HG02759 (cell line): ENCODE results near the gene CNBP.
"Not testable (repeated sequence)": the region's sequence is repeated elsewhere in the genome, so short reads cannot be mapped to it uniquely, and the experiment has no call there.

Experiments
- ATAC-seq: cut with Tn5 transposase; IDR thresholded peaks from one replicate; pipeline ENCODE4 v1.9.1; 2021; ENCODE audit warnings: mild to moderate bottlenecking, moderate library complexity; ENCODE audit not compliant: unreplicated experiment

The CNBP gene

DNA sequence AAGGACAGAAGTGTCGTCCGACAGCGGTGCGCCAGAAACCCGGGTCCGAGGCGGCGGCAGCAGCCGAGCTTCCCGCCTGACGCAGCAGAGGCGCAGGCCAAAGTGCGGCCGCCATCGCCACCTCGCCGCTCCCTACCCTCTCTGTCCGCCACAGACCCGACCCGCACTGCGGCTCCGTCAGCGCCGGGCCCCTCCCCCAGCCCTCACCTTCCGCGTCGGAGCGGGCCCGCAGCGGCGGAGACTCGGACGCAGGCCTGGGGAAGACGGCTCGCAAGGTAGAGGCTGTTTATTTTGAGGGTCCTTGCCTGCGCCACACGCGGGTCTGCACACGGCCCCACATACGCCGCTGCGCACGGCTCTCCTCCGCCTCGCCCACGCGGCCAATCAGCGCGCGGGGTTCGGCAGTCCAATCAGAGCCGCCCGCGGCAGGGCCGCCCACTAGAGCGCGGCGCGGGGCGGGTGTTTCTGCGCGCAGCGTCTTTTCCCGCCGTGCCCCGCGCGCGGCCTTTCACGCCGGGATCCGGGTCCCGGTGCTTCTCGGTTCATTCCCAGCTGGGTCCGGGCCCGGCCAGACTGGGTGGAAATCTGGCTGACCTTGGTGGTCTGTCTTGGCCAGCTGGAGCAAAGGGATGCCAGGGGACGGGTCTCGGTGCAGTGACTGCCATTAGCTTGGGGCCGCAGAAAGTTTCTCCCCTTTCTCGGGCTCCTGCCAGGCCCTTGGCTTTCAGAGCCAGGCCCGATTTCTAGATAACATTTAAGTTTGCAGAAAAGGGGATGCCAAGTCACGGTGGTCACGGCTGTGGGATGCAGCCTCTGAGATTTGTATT, at the start of gene CNBP:
CNBP (minus strand) TSS at position 328 of the 827 bp plus-strand sequence. CDS start 12,139 bp downstream, outside the sequence.
- ATAC-seq = peak; percentile 98

DNA sequence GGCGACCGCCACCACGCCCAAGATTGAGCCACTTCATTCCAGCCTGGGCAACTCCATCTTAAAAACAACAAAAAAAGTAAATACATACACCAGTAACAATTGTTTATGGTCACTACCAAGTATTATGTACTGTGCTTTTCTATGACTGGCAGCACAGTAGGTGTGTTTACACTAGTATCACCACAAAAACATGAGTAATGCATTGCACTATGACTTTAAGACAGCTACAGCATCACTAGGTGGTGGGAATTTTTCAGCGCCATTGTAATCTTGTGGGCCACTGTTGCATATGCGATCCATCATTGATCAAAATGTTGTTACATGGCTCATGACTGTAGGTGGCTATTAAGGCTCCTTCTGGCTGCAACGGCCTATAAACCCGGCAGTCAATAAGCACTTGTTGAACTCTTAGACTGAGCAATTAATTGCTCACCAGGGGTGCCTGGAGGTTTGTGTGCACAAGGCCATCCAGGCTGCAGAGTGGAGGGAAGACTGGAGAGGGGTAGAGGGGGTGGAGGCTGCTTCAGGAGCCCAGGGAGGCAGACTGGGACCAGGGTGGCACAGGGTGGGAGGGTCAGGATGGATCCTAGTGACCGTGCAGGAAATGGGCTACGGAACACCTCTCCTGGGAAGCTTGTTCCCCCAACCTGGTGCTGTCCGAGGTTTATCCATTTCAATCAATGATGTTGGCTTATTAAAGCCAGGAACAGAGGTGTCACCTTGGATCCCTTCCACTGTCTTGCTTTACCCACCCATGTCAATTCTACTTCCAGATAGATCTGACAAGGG, 47.8 kb upstream of the CNBP start:
- no peak for ATAC-seq

DNA sequence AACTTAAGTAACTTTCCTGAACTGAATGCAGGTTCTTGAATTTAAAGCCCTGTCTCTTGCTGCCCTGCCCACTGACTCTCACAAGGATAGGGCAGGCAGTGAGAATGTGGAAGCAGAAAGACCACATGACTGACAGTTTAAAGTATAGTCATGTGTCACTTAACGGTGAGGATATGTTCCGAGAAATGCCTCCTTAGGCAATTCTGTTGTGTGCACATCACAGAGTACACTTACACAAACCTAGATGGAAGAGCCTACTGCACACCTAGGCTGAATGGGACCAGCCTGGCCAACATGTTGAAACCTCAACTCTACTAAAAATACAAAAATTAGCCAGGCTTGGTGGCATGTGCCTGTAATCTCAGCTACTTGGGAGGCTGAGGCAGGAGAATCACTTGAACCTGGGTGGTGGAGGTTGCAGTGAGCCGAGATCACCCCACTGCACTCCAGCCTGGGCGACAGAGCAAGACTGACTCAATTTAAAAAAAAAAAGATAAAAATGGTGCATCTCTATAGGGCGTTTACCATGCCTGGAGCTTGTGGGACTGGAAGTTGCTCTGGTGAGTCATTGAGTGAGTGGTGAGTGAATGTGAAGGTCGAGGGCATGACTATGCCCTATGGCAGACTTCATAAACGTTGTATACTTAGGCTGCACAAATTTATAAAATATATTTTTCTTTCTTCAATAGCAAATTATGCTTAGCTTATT, 46.8 kb upstream of the CNBP start:
- ATAC-seq = peak; percentile 35

DNA sequence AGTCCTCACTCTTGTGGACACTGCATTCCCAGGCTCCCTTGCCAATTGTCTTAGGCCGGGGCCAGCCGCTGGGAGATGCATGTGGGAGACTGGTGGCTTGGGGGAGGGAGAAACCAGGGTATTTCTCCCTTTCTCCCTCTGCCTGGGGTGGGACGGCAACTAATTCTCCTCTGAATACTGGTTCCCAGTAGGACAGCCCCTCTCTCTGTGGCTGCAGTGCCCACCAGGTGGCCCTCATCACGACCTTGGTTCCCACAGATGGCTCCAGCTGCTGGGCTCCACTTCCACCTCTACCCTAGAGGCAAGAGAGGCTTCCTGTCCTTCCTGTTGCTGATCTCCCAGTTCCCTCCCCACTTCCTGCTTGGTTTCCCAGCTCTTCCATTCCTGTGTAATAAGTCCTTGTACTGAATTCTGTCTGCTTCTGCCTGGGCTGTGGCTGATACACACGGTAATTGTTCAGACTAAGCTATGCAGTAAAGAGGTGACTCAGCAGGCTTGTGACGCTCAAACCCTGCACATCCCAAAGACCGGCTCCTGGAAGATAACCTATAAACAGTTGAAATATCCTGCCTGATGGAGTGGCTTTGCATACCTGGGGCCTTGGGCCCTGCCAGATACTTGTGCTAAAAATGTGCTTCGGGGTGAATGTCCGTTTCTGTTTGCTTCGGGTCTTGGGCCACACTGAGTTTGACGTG, 45.3 kb upstream of the CNBP start:
- no peak for ATAC-seq

DNA sequence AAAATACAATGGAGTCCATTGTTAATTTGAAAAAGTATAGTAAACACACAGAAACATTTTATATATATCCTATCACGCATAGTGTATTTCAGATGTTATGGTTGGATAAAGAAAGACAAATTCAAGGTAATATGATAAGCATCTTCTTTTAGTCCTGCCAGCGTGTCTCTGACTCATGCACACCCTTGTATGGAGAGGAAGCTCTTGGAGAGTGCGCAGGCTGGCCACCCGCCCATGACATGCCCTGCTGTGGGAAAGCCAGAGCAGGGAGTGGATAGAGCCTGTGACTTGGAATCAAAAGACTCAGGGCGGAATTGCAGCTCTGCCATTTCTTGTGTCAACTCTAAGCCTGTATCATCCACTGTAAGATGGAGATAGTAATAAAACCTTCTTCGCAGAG, 42.7 kb upstream of the CNBP start:
- ATAC-seq = no peak

DNA sequence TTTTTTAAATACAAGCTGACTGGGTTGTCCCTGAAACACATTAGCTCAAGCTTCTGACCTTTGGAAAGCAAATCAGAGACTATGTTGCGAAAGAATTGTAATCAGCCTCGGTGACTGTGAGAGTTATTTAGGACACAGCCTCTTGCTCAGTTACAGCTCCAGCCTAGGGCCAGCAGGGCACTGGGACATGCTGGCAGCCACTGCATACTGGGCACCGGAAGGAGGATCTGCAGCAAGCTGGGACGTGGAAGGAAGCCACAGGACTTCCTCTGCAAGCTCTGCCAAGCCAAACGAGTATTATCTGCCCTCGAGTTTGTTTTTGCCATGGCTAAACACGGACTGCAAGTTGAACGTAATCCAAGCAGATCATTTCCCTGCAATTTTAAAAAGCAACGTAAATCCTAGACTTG, 41.3 kb upstream of the CNBP start:
- ATAC-seq = no peak

DNA sequence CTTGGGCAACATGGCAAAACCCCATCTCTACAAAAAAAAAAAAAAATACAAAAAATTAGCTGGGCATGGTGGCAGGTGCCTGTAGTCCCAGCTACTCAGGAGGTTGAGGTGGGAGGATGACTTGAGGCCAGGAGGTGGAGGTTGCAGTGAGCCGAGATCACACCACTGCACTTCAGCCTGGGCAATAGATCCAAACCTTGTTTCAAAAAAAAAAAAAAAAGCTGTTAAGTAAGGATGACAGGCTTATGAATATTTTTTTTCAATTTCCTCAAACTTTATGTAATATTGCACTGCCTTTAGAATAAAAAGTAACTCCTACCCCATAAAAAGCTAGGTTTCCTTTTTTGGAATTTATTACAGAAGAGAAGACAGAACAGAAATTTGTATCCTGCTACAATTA, 40.7 kb upstream of the CNBP start:
- ATAC-seq = not testable (repeated sequence)

DNA sequence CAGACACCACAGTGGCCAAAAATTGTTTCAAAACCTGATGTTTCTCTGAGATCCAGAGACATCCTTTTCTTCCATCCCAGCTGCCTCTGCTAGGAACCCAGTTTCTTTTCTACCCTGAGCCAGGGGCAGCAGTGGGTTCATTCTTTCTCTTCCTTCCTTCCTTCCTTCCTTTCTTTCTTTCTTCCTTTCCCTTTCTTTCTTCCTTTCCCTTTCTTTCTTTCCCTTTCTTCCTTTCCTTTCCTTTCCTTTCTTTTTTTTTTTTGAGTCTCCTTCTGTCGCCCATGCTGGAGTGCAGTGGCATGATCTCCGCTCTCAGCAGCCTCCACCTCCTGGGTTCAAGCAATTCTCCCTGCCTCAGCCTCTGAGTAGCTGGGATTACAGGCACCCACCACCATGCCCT, 35.0 kb upstream of the CNBP start:
- no peak for ATAC-seq

DNA sequence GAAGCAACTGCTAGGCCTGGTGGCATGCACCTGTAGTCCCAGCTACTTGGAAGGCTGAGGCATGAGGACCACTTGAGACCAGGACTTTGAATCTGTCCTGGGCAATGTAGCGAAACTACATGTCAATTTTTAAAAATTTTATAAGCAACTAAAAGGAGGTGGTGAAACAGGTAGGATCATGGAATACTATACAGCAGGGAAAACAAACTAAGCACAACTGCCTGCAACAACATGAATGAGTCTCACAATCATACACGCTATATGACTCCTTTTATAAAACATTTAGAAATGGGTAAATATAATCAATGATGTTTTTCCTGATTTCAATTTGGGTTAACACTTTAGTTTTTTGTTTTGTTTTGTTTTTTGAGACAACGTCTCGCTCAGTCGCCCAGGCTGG, 29.5 kb upstream of the CNBP start:
- ATAC-seq = no peak

DNA sequence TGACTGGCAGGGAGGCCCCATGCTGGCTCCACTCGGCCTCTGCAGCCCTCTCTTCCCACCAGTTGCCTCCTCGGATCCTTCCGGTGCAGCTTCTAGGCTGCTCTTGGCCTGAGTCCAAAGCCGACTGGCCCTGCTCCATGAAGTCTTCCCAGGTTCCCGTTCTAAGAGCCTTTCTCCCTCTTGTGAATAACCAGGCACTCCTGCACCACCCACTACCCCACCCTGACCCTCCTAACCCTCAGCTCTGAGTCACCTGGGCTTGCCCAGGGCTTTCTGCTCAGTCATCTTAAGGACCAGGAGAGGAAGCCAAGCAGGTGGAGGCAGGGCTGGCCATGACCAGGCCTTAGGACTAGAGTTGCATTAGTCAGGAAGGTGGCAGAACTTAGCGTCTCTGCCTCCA, 28.1 kb upstream of the CNBP start:
- no peak for ATAC-seq

DNA sequence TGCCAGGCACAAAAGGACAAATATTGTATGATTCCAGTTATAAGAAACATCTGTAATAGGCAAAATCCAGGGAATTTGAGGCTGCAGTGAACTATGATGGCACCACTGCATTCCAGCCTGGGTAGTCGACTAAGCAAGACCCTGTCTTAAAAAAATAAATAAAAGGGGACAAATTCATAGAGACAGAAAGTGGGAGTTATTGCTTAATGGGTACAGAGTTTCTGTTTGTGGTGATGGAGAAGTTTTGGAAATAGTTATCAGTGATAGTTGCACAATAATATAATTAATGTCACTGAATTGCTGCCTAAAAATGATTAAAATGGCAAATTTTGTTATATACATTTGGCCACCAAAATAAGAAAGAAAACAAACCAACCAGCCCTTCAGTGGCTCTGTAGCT, 27.6 kb upstream of the CNBP start:
- no peak for ATAC-seq

DNA sequence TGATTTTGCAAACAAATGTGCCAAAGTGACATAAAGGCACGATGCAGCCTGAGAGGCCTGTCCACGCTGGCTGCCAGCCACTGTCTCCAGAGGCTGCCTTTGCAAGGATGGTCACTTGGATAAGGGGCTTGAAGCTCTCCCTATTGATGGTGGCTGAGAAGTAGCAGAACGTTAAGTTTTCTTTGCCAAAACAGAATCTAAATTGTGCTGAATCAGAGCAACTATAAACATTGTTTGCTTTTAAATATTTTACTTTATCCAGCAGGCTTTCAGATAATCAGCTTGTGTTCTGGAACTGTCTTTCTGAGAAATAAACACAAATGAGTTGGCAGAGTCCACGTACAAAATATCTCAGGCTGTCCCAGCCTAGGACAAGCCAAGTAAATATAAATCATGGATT, 23.8 kb upstream of the CNBP start:
- no peak for ATAC-seq

DNA sequence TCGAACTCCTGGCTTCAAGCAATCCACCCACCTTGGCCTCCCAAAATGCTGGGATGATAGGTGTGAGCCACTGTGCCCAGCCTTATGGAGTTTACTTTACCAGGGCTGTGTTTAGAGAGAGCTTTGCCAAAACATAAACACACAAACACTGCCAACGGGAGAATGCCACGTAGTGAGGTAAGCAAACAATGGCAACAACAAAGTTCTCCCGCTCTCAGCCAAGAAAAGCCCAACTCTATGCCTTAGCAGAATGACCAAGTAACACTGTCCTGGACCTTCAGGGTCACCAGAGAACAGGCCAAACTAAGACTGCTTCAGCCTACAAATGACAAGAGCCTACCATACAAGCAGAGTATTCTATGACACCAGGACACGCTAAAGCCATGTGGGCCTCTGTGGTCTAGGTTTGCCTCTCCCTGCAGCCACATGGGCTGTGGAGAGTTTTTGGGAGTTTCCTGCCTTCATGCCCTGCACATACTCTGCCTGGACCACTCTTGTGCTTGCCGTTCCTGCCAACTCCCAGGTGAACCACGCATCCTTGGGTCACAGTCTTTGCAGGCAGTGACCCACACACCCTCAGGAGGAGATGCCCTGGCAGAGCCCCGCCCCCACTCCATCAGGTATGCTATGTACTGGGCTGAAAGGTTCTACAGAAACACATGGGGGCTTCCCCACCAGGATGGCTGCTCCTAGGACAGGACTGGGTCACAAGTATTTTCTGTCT, 21.6 kb upstream of the CNBP start:
- no peak for ATAC-seq

DNA sequence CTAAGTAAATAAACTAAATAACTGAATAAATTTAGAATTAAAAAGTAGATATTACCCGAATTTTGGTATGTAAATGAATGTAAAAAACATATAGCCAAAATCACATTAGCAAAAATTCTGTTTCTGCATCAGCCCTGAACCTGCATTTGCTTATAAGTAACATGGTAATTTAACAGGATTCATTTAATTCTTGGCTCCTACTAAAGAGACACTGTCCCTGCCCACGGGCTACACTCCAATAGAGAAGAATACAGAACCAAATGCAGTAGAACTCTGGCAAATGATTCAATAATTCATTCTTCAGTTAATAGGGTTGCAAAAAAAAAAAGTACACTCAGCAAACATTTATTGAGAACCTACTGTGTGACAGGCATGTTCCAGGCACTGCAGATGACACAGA, 20.8 kb upstream of the CNBP start:
- no peak for ATAC-seq

DNA sequence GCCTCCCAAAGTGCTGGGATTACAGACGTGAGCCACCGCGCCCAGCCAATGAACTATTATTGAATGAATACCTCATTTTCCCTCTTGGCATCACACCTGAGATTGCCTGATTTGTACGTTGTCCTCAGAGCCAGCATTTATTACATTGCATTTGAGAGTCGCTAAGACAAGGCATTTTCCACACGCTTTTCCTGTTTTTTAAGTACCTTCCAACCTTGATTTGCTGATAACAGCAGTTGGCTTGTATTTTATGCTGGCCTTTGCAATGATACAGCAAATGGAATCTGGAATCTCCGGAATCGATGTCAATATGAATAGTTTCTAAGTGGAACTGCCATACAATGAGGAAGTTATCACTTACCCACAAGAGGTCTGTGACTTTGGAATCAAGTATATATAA, 15.7 kb upstream of the CNBP start:
- ATAC-seq = no peak

DNA sequence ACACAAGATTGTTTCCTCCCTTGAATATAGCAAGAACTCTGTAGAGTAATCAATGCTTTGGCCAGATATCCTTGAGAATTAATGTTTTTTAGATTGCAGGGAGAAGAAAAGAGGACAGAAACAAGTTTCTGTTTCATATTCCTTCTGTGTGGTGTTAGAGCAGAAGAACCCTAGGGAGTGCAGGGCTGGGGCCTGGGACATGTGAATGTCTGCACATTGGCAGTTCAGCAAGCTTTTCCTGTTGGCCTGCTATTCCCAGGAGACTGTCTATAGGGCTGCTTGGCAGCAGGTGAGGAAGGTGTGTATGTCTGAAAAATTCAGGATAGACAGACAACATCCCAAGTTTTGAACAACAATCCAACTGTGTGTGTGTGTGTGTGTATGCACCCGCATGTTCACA, 13.6 kb upstream of the CNBP start:
- no peak for ATAC-seq

DNA sequence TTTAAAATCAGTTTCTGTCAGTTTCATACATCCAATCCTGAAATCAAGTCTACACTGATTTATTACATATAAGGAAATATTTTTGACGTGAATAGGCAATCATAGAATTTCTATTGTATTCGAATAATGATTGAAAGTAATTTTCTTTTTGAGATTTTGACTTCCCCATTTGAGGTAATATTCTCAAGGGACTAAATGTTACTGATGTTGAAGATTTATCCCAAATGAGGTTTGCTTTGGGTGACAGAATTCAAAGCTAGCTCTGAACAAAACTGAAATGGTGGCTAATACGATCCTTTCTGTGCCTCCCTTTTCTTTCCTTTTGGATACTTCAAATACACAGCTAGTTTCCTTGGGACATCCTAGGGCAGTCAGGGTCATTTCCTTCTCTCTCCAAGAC, 12.9 kb upstream of the CNBP start:
- no peak for ATAC-seq

DNA sequence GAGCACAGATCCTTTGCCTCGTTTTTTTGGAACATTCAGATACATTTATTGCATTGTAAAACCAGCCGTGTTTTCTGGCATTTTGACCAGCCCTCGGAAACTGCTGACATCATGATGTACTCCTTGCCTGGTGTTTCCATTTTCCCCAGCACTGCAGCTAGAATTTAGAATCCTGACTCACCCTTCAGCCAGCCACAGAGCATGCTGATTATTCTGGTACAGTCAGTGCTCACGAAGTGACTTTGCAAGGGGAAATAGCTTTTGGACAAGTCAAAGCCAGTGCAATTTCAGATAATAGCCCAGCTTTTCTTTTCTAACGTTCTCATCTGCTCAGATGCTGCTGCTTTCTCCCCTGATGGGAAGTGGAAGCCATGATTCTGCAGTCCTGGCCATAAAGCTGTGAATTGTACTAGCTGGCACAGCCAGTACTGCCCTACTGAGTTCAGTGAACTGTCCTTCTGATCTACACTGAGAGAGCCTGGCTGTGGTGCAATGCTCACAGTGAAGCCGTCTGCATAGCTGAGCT, 12.1 kb upstream of the CNBP start:
- no peak for ATAC-seq

DNA sequence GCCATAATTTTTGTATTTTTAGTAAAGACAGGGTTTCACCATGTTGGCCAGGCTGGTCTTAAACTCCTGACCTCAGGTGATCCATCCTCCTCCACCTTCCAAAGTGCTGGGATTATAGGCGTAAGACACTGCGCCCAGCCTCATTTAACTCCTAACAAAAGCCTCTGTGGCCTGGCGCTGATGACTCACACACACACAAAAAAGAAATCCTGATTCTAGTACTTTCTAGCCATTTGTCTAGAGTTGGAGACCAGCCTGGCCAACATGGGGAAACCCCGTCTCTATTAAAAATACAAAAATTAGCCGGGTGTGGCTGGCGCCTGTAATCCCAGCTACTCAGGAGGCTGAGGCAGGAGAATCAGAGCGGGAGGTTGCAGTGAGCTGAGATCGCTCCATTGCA, 6.1 kb upstream of the CNBP start:
- not testable (repeated sequence) for ATAC-seq

DNA sequence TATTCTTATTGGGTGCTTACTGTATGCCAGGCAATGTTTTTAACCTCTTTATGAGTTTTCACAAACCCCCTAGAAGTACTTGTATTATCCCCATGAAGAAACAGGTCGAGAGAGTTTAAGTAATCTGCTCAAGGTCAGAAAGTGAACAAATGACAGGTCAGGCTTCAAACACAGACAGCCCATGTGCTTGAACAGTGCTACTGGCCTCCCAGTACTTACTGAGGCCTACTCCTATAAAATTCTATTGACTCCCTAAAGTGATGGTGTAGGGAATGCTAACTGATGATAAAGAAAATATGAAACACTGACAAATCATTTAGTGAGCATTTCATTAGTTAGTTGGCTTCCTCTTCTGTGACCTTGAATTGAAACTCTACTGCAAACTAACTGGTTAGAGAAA, 4.2 kb upstream of the CNBP start:
- no peak for ATAC-seq
